HG03196 (cell line): ENCODE measurements around the gene MPZL1.

Experiments used
- ATAC-seq: cut with Tn5 transposase; IDR thresholded peaks from one replicate; pipeline ENCODE4 v1.9.1; 2021; ENCODE audit not compliant: unreplicated experiment

The MPZL1 gene

DNA sequence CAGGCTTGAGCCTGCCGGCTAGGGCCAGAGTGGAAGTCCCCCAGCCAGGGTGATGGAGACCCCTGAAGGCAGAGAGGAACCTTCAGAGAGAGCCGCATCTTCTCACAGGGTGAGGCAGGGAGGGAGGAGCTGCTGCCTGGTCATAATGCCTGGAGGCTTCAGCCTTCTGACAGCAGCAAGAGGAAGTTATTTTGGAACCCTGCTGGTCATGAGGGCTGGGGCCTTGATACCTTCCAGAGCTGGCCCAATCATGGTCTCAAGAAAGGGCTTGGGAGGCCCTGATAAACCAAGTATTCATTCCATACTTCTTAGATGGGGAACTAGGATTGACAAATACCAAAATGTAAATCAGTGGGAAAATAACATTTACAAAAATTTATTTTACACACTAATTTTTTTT lies 26.6 kb upstream of the MPZL1 start:
- no peak for ATAC-seq

DNA sequence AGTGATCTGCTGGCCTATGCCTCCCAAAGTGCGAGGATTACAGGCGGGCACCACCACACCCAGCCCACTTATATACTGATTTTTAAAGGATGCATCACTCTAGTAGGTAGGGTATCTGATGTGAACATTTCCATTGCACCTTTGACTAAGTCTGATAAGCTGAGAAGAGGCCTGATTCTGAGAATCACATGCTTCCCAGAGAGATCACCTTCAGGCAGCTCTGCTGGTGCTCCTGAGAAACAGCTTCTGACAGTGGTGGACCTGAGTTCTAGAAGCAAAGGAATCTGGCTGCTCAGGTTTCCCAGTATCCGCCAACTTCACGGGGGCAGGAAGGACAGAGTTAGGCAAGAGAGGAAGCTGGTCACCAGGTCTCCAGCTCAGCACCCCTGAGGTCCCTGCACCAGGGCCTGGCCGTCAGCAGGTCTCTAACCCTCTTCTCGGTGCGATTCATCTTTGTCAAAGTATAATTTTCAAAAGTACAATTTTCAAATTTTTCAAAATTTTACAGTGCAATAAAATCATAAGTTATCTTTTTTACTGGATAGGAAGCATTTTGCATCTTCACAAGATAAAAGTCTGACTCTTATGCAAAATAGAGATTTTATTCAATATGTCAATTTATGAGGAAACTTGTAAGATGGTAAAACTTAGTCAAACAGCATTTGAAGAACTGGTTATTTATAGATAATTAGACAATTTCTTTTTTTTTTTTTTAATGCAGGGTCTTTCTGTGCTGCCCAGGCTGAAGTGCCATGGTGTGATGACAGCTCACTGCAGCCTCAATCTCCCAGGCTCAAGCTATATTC lies 25.8 kb upstream of the MPZL1 start:
- no peak for ATAC-seq

DNA sequence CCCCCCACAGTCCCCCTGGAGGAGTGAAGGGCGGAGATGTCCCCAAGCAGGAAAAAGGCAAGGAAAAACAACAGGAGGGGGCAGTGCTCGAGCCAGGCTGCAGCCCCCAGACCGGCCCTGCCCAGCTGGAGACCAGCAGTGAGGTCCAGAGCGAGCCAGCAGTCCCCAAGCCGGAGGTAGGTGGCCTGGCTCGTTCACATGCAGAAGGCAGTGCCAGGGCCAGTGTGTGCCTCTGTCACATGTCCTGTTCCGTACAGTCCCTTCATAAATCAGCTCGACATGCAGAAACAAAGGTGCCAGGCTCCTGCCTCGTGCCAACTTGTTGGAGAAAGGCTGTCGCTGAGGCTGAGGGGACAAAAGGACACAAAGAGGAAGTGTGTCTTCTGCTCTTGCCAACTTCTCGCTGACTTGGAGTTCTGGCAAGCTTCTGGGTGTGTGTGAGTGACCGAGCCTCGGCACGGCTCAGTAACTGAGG lies 24.1 kb upstream of the MPZL1 start:
- ATAC-seq, result no peak

DNA sequence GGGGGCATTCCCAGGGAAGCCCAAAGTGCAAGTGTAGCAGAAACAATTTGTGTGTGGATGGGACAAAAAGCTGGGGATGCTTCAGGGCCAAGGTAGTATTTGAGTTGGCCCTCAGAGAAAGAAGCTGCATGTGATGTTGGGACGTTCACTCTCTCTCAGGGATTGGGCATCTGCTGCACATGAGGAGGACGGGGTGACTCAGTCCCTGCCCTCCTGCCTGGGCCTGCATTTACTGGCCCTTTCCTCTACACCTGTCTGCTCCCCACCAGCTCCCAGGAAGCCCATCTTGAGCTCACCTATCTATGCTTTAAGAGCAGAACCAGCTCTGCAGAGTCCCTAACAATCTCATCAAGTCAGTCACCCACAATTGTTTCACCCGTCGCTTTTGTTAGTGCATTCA lies 23.5 kb upstream of the MPZL1 start:
- no peak for ATAC-seq

DNA sequence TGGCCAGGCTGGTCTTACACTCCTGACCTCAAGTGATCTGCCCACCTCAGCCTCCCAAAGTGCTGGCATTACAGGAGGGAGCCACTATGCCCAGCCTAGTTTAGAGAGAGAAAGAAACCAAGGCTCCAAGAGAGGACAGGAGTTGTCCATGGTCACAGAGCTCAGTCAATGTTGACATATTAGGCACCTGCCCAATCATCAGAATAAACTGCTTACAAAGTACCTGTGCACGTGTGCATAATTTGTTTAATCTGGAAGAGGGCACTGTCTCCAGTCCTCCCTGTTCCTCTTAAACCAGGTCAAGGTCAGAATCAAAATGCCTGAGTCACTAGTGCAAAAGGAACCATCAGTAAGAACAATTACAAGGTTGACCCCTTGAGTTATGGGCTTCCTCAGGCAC lies 20.3 kb upstream of the MPZL1 start:
- ATAC-seq, result no peak

DNA sequence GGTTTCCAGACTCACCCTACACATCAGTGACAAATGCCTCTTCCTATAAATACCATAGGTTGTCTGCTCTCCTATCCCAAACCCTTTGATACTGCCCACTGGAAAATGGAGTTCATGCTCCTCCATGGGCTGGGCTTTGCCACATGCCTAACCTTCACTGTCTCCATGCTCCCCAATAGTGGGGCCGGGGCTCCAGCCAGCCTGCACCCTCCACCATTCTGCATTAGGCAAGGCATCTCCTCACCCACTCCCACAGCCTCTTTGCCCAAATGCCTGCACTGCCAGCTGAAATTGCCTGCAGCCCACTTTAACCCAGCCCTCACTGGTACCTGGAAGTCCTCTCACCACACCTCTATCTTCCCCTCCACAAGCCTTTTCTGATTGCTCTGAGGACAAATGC lies 18.2 kb upstream of the MPZL1 start:
- no peak for ATAC-seq

DNA sequence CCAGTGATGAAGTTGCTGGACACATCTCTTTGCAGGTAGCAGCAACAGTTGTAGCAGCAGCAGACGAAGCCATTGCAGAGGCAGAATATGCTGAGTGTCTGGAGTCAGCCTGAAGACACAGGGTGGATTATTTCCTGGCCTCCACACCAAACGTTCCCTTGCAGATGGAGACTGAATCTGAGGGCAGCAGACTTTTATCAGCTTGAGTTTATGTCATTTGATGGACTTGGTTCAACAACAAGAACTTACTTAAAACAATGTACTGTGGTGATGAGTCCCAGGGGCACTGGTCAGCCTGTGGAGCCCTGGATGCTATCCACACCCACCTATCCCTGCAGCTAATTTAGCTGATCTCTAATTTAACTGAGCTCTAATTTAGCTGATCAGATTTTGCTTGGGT lies 17.1 kb upstream of the MPZL1 start:
- ATAC-seq, result no peak

DNA sequence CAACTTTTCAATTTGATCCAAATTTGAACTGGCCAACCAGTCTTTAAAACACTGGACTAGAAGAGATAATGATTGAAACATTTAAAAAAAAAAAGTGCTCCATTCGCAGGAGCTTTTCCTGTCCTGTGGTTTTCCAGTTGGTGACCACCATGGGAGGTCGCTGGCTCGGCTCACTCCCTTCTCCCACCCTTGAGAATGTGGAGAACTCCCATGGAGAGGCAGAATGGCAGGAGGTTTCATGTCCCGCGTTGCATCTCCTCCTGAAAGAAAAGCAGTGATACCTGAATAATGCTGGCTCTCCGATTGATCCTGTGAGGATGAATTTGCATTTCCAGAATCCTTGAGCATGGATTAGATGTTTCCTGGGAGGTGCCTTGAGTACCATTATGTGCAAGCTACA lies 16.5 kb upstream of the MPZL1 start:
- no peak for ATAC-seq

DNA sequence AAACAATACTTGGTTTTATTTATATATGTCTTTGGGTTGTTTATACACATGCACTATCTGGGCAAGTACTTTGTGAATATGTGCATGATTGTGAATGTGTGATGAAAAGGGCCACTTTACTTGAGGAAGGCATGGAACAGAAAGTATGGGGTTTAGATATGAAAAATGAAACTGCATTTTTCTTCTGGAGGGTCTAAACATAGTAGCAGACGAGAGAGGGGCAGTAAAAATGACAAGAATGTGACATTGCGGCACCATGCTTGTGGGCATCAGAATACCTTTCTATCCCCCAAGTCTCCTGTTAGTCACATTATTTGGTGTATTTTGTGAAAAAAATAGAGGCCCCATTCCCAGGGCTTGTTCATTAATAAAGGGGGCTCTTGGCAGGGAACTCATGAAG lies 15.4 kb upstream of the MPZL1 start:
- no peak for ATAC-seq

DNA sequence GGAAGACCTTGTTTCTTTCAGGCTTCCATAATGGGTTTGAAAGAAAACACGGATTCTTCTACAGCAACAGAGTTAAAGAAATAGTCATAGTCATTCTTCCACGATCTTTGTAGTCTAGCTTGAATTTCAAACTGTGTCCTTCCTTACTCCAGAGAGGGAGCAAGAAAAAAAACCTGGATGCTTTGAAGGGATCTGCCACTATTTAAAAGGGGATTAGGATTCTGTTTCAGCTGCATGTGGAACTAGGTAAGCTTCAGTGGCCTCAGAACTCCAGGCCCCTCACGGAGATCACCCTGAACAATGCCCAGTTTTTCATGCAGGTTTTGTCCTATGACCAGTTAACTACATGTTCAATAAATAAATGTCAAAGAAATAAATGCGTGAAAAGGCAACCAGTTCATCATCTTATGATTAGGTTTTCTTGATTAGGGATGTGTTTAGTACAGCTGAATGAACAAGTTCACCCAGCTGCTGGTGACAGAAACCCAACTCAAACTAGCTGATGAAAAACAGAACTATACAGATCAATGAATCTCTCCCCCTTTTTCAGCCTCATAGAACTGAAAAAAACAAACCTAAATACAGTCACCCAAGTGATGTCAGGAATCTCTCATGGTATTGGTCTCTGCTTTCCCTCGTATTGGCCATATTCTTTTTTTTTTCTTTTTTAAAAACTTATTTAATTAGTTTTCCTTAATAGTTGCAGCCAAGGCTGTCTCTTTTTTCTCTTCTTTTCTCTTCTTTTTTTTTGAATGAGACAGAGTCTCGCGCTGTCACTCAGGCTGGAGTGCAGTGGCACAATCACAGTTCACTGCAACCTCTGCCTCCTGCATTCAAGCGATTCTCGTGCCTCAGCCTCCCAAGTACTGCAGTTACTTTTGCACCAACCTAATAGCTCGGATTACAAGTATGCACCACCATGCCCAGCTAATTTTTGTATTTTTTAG lies 14.6 kb upstream of the MPZL1 start:
- peak; percentile 34 for ATAC-seq

DNA sequence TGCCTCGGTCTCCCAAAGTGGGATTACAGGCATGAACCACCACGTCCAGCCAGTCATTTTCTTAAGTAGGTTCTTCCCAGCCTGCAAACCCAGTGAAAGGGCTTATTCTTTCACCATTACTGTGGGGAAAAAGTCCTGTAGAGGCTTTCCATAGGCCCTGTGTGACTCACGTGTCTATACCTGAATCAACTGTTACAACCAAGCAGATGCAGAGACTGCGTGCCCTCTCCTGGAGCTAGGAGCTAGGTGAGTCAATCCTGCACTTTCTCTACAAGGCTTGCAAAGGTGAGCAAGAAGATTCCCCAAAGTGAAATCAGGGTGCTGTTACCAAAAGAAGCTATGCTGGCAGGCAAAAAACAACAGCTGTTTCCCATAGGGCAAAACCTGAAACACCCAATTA lies 13.8 kb upstream of the MPZL1 start:
- no peak for ATAC-seq

DNA sequence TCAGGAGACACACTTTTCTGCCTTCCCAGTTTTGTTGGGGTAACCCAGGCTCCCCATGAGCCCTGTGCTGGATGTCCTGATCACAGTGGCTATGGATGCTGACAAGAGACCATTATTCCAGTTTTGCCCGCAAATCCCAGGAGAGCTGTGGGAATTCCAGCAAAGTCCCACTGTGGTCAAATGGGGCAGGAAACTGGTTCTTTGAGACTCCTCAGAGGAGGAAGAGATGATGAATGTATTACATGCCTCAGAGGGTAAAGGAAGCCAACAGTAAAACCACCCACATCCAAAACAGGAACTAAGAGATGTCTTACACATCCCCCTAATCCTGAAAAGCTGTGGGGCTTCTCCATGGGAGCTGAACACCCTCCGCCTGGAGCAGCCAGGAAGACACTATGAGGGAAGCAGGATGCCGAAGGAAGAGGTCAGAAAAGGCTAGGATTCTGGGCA lies 12.8 kb upstream of the MPZL1 start:
- ATAC-seq, result no peak

DNA sequence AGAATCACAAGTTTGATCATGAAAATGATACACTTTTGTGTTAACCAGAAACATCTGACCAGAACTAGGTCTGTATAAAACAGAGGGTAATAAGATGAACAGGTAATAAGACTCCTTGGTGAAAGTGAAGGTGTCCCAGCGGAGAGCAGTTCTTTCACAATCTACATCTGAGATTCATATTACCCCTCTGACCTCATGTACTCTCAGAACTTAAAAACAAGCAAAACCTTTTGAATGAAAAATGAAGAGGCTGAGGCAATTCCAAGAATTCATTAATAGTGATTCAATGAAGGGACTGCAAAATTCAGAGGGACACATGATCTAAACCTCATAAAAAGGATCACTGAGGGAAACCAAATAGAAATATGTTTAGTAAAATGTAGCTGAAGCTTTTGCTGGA lies 10.9 kb upstream of the MPZL1 start:
- ATAC-seq, result no peak

DNA sequence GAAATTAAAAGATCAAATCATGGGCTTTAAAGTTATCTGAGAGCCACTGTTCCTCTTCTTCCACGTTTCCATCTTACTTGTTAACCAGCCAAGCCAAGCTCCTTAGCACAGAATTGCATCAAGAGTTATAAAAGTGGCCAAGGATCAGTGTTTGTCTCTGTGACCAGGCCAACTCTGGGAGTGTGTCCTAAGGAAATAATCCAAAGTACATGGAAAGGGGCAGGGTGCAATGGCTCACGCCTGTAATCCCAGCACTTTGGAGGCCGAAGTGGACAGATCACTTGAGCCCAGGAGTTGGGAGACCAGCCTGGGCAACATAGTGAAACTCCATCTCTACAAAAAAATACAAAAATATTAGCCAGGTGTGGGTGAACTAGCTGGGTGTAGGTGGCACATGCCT lies 10.0 kb upstream of the MPZL1 start:
- no peak for ATAC-seq

DNA sequence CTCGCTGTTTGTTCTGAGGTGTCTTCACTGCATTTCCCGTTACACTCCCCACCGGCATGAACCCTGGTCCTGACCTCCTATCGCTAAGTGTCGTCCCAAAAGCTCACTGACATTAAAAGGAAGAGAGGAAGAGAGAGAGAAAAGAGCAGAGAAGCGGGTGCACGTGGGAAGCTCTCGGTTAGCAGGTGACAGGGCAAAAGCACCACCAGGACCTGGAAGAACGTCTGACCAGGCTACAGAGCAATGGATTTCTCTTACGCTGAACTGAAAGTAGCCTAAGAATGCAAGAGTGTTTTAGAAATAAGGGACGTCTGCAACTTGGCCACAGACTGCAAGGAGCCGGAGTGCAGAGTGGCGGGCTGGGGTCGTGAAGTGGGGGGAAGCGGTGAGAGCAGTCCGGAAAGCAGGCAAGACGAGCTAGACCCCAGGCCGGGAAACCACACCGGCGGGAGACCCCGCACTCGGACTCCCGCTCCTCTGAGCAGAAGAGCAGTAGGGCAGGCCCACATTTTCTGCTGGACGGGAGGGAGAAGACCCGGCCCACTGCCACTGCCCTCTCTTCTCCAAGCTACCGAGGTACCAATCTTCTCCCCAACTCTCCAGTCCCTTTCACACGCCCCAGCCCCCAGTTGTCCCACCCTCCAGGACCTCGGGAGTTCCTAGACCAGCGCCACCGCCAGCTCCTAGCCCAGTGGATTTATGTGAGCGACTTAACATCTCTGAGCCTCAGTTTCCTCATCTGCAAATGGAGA lies 8.3 kb upstream of the MPZL1 start:
- ATAC-seq, result no peak

DNA sequence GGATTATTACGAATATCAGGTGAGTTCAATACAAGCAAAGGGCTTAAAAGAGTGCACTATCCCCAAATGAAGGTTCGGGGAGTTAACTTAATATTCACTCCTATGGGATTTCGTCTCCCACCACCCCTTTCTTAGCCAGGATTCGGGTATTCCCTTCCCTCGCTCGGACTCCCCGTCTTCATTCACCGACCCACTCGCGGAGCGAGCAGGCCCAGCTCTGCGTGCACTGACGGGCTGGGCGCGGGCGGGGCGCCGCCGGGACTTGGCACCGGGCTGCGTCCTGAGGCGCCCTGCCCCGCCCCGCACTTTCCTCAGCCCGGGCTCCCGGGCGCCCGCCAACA lies 7.7 kb upstream of the MPZL1 start:
- no peak for ATAC-seq

DNA sequence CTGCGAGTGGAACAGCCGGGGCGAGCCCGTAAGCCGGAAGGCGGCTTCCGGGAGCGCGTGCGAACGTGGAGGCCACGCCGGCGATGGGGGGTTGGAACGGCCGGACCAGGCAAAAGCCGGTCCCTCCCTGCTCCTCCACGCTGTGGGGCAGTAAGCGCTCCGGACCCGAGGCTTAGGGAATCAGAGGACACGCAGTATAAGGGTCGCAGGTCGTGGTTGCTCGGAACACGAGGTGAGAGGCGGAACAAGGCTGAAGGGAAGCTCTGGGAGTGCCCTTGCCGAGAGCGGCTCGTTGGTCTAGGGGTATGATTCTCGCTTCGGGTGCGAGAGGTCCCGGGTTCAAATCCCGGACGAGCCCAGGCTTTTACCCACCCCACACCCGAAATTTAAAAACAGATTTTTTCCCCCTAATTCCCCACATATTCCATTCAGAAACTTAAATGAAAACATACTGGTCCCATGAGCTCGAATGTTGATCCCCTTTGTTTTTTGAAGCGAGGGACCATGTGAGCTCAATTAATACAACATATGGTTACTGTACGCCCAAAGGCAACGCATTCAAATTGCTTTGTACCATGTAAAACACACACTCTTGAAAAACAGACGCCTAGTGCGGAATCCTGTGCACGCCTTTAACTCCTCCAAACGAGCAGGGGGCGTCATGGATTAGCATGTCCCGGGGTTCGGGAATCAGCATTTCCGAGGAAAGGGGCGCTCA lies 7.2 kb upstream of the MPZL1 start:
- peak; percentile 54 for ATAC-seq

DNA sequence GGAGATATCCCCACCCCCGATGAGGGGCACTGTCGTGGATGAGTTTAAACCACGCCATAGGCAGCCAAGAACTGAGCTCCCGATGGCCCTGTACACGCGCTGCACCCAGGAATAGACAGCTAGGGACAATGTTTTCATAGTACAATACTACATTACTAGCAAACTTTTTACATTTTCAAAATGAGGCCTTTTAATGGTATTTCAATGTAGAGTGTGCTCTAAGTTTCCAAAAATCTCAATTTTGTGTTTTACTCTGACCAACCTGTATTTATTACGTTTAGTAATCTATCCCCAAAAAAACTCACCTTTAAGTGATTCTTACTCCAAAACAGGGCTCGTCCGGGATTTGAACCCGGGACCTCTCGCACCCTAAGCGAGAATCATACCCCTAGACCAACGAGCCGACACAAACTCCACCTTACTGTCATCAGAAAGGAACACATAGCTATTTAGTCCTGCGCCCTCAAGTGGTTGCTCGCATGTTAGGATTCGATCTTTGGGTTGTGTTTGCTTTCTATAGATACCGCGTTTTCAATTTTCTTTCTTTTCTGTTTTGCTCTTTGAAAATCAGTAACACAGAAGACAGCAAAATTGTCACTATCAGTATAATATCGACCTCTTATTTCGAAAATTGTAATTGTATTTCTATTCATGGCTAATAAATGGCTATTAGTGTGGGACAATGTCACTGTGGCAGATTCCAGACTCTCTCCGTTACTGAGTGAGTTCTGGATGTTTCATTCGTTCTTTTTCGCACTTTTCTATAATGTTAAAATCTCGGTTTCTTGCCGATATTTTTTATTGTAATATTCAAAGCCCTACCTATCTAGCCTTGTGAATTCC lies 6.4 kb upstream of the MPZL1 start:
- ATAC-seq, result peak; percentile 47

DNA sequence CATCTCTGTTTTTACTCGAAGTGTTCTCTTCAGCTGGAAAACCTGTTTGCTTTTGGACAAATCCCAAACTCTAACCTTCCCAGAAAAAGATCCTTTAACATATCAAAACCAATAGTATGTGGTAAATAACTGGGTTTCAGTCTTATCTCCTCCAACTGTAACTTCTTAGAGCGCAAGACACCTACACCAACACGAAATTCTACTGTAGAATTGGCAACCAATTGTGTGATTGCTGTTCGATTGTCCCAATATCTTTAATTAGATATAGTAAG lies 5.8 kb upstream of the MPZL1 start:
- no peak for ATAC-seq

DNA sequence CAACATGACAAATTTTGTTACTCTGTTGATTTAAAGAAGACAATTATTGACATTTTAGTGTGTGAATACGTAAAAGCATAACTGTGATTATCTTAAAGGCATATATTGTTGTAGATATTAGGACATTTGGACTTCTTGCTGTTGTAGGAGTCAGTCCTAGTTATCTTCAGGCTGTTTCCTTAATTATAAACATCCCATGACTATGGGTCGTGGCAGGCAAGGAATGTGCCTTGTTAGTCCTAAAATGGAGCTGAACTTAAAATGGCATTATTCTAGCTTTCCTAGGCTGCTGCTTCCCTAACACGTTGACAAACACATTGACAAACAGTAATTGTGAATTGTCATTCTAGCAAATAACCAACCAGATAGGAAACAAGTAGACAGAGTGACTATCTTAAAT lies 4.4 kb upstream of the MPZL1 start:
- ATAC-seq, result no peak
